GM19452 (cell line): Measurements from ENCODE around the gene PALM.
"Not testable (repeated sequence)": the region's sequence is repeated elsewhere in the genome, so short reads cannot be mapped to it uniquely, and the experiment has no call there.

Experiments
- ATAC-seq: cut with Tn5 transposase; IDR thresholded peaks from one replicate; pipeline ENCODE4 v1.9.1; 2021; ENCODE audit not compliant: unreplicated experiment

PALM gene

GRCh38 chr19:703651-704446 is 4.9 kb upstream of the PALM start:
- ATAC-seq = no peak

GRCh38 chr19:704447-704741 is 4.3 kb upstream of the PALM start:
- no peak for ATAC-seq

GRCh38 chr19:709196-709964 is 645 bp downstream of the PALM start:
- ATAC-seq = no peak

- ATAC-seq = no peak
Measured at GRCh38 chr19:709965-710571, 1.3 kb downstream of the PALM start.

GRCh38 chr19:710767-711166 is 2.0 kb downstream of the PALM start:
- no peak for ATAC-seq

GRCh38 chr19:711254-711653 is 2.5 kb downstream of the PALM start:
- no peak for ATAC-seq

GRCh38 chr19:715347-715746 is 6.6 kb downstream of the PALM start:
- ATAC-seq = no peak

- ATAC-seq = no peak
Measured at GRCh38 chr19:718251-718951, 9.7 kb downstream of the PALM start.

- no peak for ATAC-seq
Measured at GRCh38 chr19:718991-719512, 10.3 kb downstream of the PALM start.

- no peak for ATAC-seq
Measured at GRCh38 chr19:719636-720344, 11.1 kb downstream of the PALM start.

GRCh38 chr19:720345-721160 is 11.8 kb downstream of the PALM start:
- ATAC-seq = no peak

- ATAC-seq = no peak
Measured at GRCh38 chr19:722553-723101, 13.9 kb downstream of the PALM start.

GRCh38 chr19:723247-723646 is 14.5 kb downstream of the PALM start:
- ATAC-seq = no peak

GRCh38 chr19:723714-724113 is 15.0 kb downstream of the PALM start:
- no peak for ATAC-seq

- no peak for ATAC-seq
Measured at GRCh38 chr19:725461-726089, 16.8 kb downstream of the PALM start.

- ATAC-seq = no peak
Measured at GRCh38 chr19:726993-727956, 18.5 kb downstream of the PALM start.

- ATAC-seq = no peak
Measured at GRCh38 chr19:728011-728410, 19.3 kb downstream of the PALM start.

GRCh38 chr19:729564-729963 is 20.8 kb downstream of the PALM start:
- ATAC-seq = not testable (repeated sequence)
